Sigmoid colon (tissue), 4 donors: ENCODE measurements around the gene KANK4.

Experiments used
- CTCF ChIP-seq, 4 experiments: fragments of 450-650 bp in 3 of 4; fragments of 200-600 bp in 1 of 4; IDR thresholded peaks; one replicate each; pipeline ENCODE4 v1.5.1; 2016 to 2019; ENCODE audit warnings: antibody characterized with exemption in 4 of 4, mild to moderate bottlenecking in 3 of 4, moderate library complexity in 2 of 4
- EP300 ChIP-seq, 4 donors: sonication (generic); formaldehyde crosslinking; IDR thresholded peaks; one replicate each; pipeline ENCODE4 v1.6.1; 2017; ENCODE audit warnings: antibody characterized with exemption in 4 of 4
- POLR2A ChIP-seq, 2 donors: fragments of 450-650 bp; IDR thresholded peaks; one replicate each; pipeline ENCODE4 v1.6.1; 2016; ENCODE audit warnings: antibody characterized with exemption in 2 of 2, mild to moderate bottlenecking in 2 of 2, moderate library complexity in 2 of 2
- POLR2AphosphoS5 ChIP-seq, 4 donors: sonication (generic); formaldehyde crosslinking; IDR thresholded peaks; one replicate each; pipeline ENCODE4 v1.6.1; 2017; ENCODE audit warnings: antibody characterized with exemption in 4 of 4

DNA sequence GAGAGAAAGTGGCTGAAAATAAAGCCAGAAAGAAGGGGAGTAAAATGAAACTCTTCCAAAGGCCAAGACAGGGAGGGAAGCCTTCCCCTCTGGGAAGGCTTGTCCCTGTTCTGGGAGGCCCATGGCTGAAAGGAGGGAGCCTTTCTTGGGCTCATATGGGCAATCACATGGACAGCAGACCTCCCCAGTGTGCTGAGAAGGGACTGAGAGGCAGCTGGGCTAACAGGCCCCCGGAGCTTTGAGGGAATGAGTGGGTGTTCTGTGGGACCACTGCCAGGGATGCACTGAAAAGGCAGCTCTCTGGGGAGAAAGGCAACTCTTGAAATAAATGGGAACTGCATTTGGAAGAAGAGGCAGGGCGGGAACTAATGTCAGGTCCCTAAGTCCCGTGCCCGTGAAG, 39.1 kb downstream of the KANK4 start:
- TF ChIP-seq CTCF (IDR thresholded peaks at IDR 0.05) (no peak), POLR2A (IDR thresholded peaks at IDR 0.05) (no peak), POLR2AphosphoS5 (IDR thresholded peaks at IDR 0.05) (no peak), EP300 (IDR thresholded peaks at IDR 0.05) (no peak)
